NCI-H1436 (cell line): ENCODE measurements around the gene TOR1B.
"Not testable (repeated sequence)": the region's sequence is repeated elsewhere in the genome, so short reads cannot be mapped to it uniquely, and the experiment has no call there.

ENCODE experiments used
- DNase-seq: peaks from one replicate; lab custom pipeline; 2025; lab: John Stamatoyannopoulos, UW

The TOR1B gene, protein sequence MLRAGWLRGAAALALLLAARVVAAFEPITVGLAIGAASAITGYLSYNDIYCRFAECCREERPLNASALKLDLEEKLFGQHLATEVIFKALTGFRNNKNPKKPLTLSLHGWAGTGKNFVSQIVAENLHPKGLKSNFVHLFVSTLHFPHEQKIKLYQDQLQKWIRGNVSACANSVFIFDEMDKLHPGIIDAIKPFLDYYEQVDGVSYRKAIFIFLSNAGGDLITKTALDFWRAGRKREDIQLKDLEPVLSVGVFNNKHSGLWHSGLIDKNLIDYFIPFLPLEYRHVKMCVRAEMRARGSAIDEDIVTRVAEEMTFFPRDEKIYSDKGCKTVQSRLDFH

GRCh38 chr9:129802833-129803675 is at the start of gene TOR1B:
TSS of gene TOR1B (plus strand) at chr9:129803184. CDS start at chr9:129803213, 29 bp downstream.
- peak; percentile 93 for DNase-seq

GRCh38 chr9:129755151-129755550 is 47.8 kb upstream of the TOR1B start:
- DNase-seq, result no peak

DNA sequence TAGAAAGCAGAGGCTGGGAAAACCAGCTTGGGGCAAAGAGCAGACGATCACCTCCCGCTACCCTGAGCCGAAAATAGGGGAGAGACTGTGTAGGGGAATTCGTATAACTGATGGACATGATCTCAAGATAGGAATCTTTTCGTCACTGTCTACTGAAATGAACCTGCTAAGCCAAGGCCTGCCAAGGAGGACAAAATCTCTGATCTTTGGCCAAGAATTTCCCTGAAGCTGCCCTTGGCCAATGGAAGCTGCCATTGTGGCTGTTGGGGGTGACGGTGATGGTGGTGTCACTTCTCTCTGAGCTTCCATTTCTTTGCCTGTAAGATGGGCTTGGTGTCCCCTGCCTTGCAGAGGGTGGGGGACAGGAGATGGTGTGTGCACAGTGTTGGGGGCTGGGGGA is 46.8 kb upstream of the TOR1B start:
- no peak for DNase-seq

DNA sequence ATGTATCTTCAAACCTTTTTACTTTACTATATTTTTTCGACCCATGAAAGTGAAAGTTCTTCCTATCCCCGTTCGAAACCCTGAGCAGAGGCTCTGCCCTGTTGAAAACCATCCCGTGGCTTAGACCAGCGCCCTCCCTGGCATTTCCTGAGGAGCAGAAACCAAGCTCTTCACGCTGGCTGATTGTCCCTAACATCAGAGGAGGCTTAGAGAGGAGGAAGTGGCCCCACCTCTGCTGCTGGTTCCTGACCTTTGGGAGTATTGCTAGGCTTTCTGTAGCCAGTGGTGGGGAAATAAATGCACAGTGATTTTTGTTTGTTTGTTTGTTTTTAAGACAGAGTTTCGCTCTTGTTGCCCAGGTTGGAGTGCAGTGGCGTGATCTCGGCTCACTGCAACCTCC is 45.9 kb upstream of the TOR1B start:
- no peak for DNase-seq

DNA sequence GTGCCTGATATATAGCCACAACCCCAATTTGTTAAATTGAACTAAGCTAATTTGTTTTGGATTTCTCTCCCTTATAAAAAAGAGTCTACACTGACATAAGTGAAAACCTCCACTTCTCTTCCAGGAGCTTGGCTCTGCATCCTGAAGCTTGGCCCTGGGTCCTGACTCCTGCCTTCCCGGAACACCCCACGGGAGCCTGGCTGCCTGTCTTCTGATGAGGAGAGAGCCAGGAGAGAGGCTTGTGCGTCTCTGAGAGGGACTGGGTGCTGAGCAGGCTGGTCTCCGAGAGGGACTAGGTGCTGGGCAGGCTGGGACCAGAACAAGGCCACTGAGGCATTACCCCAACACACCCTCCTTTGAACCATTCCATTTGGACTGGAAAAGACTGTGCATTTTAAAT is 43.7 kb upstream of the TOR1B start:
- no peak for DNase-seq

DNA sequence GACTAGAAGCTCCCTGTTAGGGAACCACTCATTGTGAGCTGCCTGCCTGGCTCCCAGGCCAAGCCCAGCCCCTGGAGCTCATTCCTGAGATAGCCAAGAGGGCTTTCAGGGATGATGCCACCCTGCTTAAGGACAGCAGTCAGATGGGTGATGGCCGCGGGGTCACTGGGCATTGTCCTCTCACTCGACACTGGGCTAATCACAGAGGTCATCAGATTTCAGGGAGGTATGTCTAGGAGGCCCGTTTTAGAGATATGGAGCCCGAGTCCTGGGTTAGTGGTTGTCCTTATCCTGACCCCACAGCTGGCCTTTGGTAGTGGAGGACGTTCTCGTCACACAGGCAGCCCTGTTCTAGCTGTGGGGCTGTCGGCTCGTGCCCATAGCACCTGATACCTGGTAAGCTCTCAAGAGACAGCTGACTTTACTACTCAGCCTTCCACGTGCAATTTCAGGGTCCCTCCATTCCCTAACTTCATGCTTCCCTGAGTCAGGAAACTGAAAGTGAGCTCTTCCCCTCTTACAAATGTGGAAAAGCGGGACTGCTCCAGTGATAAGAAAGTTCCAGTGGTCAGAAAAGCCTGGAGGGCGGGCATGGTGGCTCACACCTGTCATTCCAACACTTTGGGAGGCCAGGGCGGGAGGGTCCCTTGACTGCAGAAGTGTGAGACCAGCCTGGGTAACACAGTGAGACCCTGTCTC is 43.0 kb upstream of the TOR1B start:
- no peak for DNase-seq

DNA sequence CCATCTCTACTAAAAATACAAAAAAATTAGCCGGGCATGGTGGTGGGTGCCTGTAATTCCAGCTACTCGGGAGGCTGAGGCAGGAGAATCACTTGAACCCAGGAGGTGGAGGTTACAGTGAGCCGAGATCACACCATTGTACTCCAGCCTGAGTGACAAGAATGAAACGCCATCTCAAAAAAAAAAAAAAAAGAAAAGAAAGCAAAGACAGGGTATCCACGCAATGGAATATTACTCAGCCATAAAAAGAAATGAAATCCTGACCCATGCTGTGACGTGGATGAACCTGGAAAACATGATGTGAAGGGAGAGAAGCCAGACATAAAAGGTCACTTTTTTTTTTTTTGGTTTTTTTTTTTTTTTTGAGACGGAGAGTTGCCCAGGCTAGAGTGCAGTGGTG is 42.2 kb upstream of the TOR1B start:
- DNase-seq, result not testable (repeated sequence)

DNA sequence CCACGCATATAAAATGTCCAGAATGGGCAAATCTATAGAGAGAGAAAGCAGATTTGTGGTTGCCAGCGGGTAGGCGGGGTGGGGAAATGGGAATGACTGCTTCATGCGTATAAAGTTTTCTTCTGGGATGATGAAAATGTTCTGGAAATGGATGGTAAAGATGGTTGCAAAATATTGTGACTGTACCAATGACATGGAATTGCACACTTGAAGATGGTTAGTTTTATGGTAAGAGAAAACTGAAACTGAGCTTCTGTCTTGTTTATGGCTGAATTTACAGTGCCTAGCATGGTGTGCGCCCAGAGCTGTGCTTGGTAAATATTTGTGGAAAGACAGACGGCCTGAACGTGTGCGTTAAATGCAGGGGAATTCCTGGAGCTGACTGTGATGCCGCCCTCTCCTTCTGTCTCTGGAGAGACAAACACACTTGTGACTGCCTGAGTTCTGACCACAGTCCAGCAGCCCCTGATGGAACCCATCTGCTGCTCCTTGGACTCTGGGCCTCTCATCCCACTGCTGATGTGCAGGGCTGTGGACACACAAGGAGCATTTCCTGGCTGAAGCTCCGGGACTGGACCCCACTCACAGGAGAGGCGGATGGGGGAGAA is 41.6 kb upstream of the TOR1B start:
- no peak for DNase-seq

DNA sequence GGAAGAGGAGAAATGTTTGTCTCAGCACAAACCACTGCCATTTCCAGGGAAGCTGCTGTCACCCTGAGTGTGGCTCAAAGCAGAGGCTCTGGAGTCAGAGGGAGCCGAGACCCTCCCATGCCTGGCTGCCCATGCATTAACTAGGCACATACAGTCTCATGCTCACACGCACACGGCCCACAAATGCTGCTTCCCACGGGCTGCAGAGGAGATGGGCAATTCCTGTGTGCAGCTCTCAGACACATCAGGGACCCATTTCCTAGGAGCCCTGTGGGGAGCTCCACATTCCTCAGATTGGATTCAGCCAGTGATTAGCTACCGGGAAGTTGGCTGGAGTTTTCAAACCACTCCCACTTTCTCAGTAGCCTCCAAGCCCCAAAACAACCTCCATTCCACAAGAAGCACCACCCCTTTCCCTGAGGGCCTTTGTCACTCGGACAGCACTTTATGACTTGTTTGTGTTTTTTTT is 41.0 kb upstream of the TOR1B start:
- DNase-seq, result no peak

DNA sequence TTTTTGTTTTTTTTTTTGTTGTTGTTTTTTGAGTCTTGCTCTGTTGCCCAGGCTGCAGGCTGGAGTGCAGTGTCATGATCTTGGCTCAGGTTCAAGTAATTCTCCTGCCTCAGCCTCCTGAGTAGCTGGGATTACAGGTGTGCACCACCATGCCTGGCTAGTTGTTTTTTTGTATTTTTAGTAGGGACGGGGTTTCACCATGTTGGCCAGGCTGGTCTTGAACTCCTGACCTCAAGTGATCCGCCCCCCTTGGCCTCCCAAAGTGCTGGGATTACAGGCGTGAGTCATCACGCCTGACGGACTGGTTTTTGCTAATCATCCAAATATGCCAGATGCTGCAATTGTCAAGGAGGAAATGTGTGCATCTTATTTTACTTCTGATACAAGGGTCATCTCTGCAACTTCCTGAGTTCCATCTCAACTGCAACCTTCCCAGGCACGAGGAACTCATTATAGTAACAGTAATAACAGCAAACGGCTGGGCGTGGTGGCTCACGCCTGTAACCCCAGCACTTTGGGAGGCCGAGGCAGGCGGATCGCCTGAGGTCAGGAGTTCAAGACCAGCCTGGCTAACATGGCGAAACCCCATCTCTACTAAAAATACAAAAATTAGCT is 40.5 kb upstream of the TOR1B start:
- not testable (repeated sequence) for DNase-seq

DNA sequence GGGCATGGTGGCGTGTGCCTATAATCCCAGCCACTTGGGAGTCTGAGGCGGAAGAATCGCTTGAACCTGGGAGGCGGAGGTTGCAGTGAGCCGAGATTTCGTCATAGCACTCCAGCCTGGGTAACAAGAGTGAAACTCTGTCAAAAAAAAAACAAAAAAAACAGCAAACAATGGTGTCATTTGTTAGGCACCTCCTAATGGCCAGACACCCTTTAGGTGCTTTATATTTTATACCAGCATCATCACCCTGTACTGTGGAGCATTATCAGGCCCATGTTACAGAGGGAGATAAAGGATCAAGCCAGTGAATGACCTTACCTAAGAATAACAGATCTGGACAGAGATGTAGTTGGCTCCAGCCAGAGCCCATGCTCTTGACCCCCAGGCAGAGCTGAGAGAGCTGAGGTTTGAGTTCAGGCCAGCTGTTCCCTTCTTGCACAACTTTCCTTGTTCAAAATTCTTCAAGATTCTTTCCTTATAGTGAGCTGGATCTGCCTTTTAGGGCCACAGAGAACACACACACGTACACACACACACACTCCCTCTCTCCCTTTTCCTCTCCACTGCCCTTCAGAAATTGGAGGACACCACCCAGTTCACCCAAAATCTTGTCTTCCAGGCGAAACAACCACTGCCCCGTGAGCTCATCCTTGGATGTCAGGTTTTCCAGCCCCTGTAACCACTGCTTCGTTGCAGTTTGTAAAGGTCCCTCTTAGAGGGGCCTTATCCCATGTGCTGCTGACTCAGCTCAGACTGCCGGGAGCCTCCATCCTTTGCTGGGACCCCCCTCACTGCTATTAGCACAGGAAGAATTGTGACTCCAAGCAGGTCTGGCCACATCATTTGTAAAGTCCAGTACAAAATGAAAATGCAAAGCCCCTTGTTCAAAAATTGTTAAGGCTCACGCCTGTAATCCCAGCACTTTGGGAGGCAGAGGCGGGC is 39.7 kb upstream of the TOR1B start:
- no peak for DNase-seq

DNA sequence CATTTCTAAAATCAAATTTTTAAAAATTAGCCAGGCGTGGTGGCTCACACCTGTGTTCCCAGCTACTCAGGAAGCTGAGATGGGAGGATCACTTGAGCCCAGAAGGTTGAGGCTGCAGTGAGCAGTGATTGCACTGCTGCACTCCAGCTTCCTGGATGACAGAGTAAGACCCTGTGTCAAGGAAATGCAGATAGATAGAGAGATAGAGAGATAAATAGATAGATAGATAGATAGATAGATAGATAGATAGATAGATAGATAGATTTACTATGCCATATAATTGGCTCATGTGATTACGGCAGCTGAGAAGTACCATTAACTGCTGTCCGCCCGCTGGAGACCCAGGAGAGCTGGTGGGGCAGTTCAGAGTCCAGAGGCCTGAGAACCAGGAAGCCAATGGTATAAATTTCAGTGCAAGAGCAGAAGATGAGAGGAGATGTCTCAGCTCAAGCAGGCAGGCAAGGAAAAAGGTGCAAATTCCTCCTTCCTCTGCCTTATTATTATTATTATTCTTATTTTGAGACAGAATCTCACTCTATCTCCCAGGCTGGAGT is 37.1 kb upstream of the TOR1B start:
- DNase-seq, result no peak

DNA sequence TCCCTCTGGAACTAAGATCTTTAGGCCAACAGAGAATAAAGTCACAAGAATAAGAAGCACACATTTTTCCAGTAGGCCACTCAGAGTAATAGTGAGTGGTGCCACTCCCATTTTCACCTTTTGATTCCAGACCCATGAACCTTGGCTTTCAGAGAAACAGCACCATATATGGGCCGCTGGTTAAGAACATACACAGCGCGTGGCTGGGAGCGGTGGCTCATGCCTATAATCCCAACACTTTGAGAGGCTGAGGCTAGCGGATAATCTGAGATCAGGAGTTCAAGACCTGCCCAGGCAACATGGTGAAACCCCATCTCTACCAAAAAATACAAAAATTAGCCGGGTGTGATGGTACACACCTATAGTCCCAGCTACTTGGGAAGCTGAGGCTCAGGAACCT is 34.5 kb upstream of the TOR1B start:
- no peak for DNase-seq

DNA sequence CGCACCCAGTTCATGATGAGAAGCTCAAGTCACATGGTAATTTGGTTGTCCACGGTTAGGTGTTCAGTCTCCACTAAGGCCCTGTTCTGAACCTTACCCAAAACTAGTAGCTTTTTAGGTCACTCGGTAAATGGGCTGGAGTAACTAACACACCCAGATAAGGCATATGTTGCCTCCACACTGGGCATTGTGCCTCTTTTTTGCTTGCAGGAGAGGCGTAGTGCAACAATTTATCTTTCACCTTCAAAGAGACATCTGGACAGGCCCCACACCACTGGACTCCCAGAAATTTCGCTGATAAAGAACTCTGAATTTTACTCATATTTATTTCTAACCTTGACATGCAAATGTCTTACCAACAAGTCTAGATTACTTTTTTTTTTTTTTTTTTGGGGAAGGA is 33.3 kb upstream of the TOR1B start:
- DNase-seq, result no peak

DNA sequence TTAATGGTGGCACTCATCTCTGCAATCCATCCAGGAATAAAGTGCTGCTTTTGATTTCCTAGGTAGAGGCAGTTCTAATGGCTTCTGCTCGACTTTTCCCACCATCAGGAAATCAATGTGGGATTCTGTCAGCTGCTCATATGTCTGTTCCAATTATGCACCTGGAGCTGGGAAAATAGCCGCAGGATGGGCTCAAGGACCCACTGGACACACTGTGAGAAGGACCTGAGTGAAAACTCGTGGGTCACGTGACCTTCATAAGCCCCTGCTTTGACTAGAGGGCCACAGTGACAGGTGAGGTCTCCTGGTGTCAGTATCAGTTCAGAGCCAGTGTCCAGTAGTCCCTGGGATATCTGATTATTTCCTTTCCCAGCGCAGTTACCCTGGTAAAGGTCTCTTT is 32.2 kb upstream of the TOR1B start:
- no peak for DNase-seq

- DNase-seq, result no peak
These were observed 29.5 kb upstream of the TOR1B start for GRCh38 chr9:129773262-129774048.

GRCh38 chr9:129774791-129775447 is 28.1 kb upstream of the TOR1B start:
- DNase-seq, result no peak

- no peak for DNase-seq
These were observed 27.6 kb upstream of the TOR1B start for GRCh38 chr9:129775448-129775798.

- DNase-seq, result not testable (repeated sequence)
These were observed 26.9 kb upstream of the TOR1B start for GRCh38 chr9:129776096-129776495.
